WTC11 (cell line): ENCODE data around the gene PIGQ. TPM values are rescaled to one million over a fixed set of nuclear protein-coding genes. Genes with fewer than 3 reads are reported as not detected.
"Not testable (repeated sequence)": the region's sequence is repeated elsewhere in the genome, so short reads cannot be mapped to it uniquely, and the experiment has no call there.

Experiments used
- ATAC-seq: fragments of 200-7000 bp; cut with Tn5 transposase; 2 replicates; pipeline ENCODE4 v1.10.0; 2021; ENCODE audit warnings: mild to moderate bottlenecking, moderate library complexity
- CTCF ChIA-PET: fragments of 300-600 bp; sonication (Branson Sonifier 250); formaldehyde crosslinking; loops from one replicate; lab custom pipeline; 2021; ENCODE audit warnings: antibody characterized with exemption; lab: Charles Lee
- POLR2A ChIA-PET: fragments of 350-600 bp; sonication (Branson Sonifier 250); formaldehyde crosslinking; loops from one replicate; lab custom pipeline; 2021; ENCODE audit warnings: antibody characterized with exemption; lab: Charles Lee
- DNase-seq: peaks from one replicate; pipeline ENCODE4 v3.0.0; 2021; ENCODE audit warnings: low spot score
- H3K27ac Mint-ChIP-seq: 2 replicates; pipeline ENCODE4 v1.8.0; 2021; ENCODE audit warnings: mixed read lengths
- H3K27me3 Mint-ChIP-seq: 2 replicates; pipeline ENCODE4 v1.8.0; 2021; ENCODE audit warnings: low read depth, mild to moderate bottlenecking, moderate library complexity, mixed read lengths
- H3K36me3 Mint-ChIP-seq: 2 replicates; pipeline ENCODE4 v1.8.0; 2021; ENCODE audit warnings: mixed read lengths
- H3K4me1 Mint-ChIP-seq: 2 replicates; pipeline ENCODE4 v1.8.0; 2022; ENCODE audit warnings: mixed read lengths
- H3K4me3 Mint-ChIP-seq: 2 replicates; pipeline ENCODE4 v1.8.0; 2021; ENCODE audit warnings: mild to moderate bottlenecking, moderate library complexity, mixed read lengths
- H3K9me3 Mint-ChIP-seq: 2 replicates; pipeline ENCODE4 v1.8.0; 2021; ENCODE audit warnings: mixed read lengths
- ATF1 ChIP-seq: sonication (generic); formaldehyde crosslinking; IDR thresholded peaks from 2 replicates; pipeline ENCODE4 v1.8.1; 2023; ENCODE audit warnings: mild to moderate bottlenecking, moderate library complexity, missing genetic modification reagents
- ATF2 ChIP-seq: sonication (generic); formaldehyde crosslinking; IDR thresholded peaks from 2 replicates; pipeline ENCODE4 v1.8.1; 2022; ENCODE audit warnings: low read depth, missing genetic modification reagents, borderline replicate concordance
- ATF3 ChIP-seq: sonication (generic); formaldehyde crosslinking; conservative IDR thresholded peaks from 2 replicates; pipeline ENCODE4 v1.8.1; 2022; ENCODE audit warnings: mild to moderate bottlenecking, missing genetic modification reagents
- CREB1 ChIP-seq: sonication (generic); formaldehyde crosslinking; IDR thresholded peaks from 2 replicates; pipeline ENCODE4 v1.8.0; 2023; ENCODE audit warnings: mild to moderate bottlenecking, missing genetic modification reagents
- E2F4 ChIP-seq: sonication (generic); formaldehyde crosslinking; IDR thresholded peaks from 2 replicates; pipeline ENCODE4 v1.8.1; 2022; ENCODE audit warnings: low read depth, mild to moderate bottlenecking, moderate library complexity, missing genetic modification reagents, borderline replicate concordance
- E2F5 ChIP-seq: sonication (generic); formaldehyde crosslinking; IDR thresholded peaks from 2 replicates; pipeline ENCODE4 v1.8.1; 2022; ENCODE audit warnings: mild to moderate bottlenecking, moderate library complexity, missing genetic modification reagents
- ELF4 ChIP-seq: sonication (generic); formaldehyde crosslinking; IDR thresholded peaks from 2 replicates; pipeline ENCODE4 v1.8.1; 2022; ENCODE audit warnings: low read depth, mild to moderate bottlenecking, moderate library complexity, missing genetic modification reagents
- MAX ChIP-seq: sonication (generic); formaldehyde crosslinking; IDR thresholded peaks from 2 replicates; pipeline ENCODE4 v1.8.0; 2022; ENCODE audit warnings: mild to moderate bottlenecking, missing genetic modification reagents
- MLX ChIP-seq: sonication (generic); formaldehyde crosslinking; IDR thresholded peaks from 2 replicates; pipeline ENCODE4 v1.8.1; 2023; ENCODE audit warnings: mild to moderate bottlenecking, missing genetic modification reagents, moderate library complexity
- MXD4 ChIP-seq: fragments of 250-450 bp; sonication (Bioruptor Pico); IDR thresholded peaks from 2 replicates; pipeline ENCODE4 v1.8.0; 2021; ENCODE audit warnings: mild to moderate bottlenecking, moderate library complexity, borderline replicate concordance
- TCF7 ChIP-seq: sonication (generic); formaldehyde crosslinking; IDR thresholded peaks from 2 replicates; pipeline ENCODE4 v1.8.0; 2022; ENCODE audit warnings: mild to moderate bottlenecking, low read depth, missing genetic modification reagents, moderate library complexity
- USF1 ChIP-seq: sonication (generic); formaldehyde crosslinking; IDR thresholded peaks from 2 replicates; pipeline ENCODE4 v1.8.0; 2022; ENCODE audit warnings: mild to moderate bottlenecking, missing genetic modification reagents
- ZBTB21 ChIP-seq: sonication (generic); formaldehyde crosslinking; IDR thresholded peaks from 2 replicates; pipeline ENCODE4 v1.8.1; 2023; ENCODE audit warnings: mild to moderate bottlenecking, missing genetic modification reagents, borderline replicate concordance
- ZMAT4 ChIP-seq: fragments of 250-450 bp; sonication (Bioruptor Pico); IDR thresholded peaks from 2 replicates; pipeline ENCODE4 v1.9.0; 2021; ENCODE audit warnings: mild to moderate bottlenecking
- ZNF121 ChIP-seq: sonication (generic); formaldehyde crosslinking; IDR thresholded peaks from 2 replicates; pipeline ENCODE4 v1.8.0; 2023; ENCODE audit warnings: missing genetic modification reagents
- ZNF281 ChIP-seq: sonication (generic); formaldehyde crosslinking; IDR thresholded peaks from 2 replicates; pipeline ENCODE4 v1.8.0; 2023; ENCODE audit warnings: mild to moderate bottlenecking, missing genetic modification reagents
- ZNF416 ChIP-seq: fragments of 250-450 bp; sonication (Bioruptor Pico); IDR thresholded peaks from 2 replicates; pipeline ENCODE4 v1.9.0; 2021; ENCODE audit warnings: mild to moderate bottlenecking, inconsistent platforms
- ZNF512 ChIP-seq: sonication (generic); formaldehyde crosslinking; IDR thresholded peaks from 2 replicates; pipeline ENCODE4 v1.8.1; 2022; ENCODE audit warnings: missing genetic modification reagents, borderline replicate concordance
- total RNA-seq: library from RNA; stranded (reverse); gene quantifications from 3 replicates; pipeline ENCODE4 v1.2.3, GENCODE V29; 2021

Gene PIGQ
- total RNA-seq, 1 experiment from 2014 or later = 63.7 TPM

- ChIA-PET CTCF (no interaction called here), POLR2A (no interaction called here)
- Mint-ChIP-seq H3K4me3 (no peak overlapping the region), H3K9me3 (no peaks in the 10 kb centered on the region), H3K27me3 (peaks cover 1% of the 10 kb centered on the region; the same call in 1 of the 2 replicates), H3K4me1 (no peaks in the 10 kb centered on the region), H3K27ac (no peak overlapping the region; the same call in 1 of the 2 replicates), H3K36me3 (peaks cover 12% of the 10 kb centered on the region)
- ATAC-seq (no peak), DNase-seq (no peak)
- no peak for TF ChIP-seq MAX (CRISPR knock-in tag)
- no peak for TF ChIP-seq TCF7 (CRISPR knock-in tag)
- TF ChIP-seq E2F5 (CRISPR knock-in tag) = no peak
- TF ChIP-seq ZBTB21 (CRISPR knock-in tag) = no peak
- TF ChIP-seq ELF4 = no peak
- TF ChIP-seq ZNF281 (CRISPR knock-in tag) = no peak
- no peak for TF ChIP-seq E2F4
- no peak for TF ChIP-seq ZNF416 (CRISPR knock-in tag)
- no peak for TF ChIP-seq ATF3
Measured at GRCh38 chr16:596736-597060, 26.9 kb downstream of the PIGQ start.

GRCh38 chr16:597655-598054 lies 27.9 kb downstream of the PIGQ start:
- CTCF ChIA-PET = interaction anchor here (1.3 kb wide), 1 partner anchor 31 kb away, joined by 3 read pairs; the partner anchor contains the start of gene NHLRC4
- peaks cover 12% of the 10 kb centered on the region for H3K36me3 Mint-ChIP-seq
- DNase-seq, H3K27me3 Mint-ChIP-seq, H3K4me1 Mint-ChIP-seq, H3K4me3 Mint-ChIP-seq, POLR2A ChIA-PET, H3K27ac Mint-ChIP-seq, ATAC-seq, H3K9me3 Mint-ChIP-seq: not testable (repeated sequence)

GRCh38 chr16:598823-599739 lies 29.3 kb downstream of the PIGQ start:
- CTCF ChIA-PET = interaction anchor here (0.5 to 2.9 kb wide), 7 partner anchors 9 to 431 kb away, joined by 3 to 21 read pairs (median 4); partner anchors contain the start of genes NHLRC4 and RAB40C
- H3K4me1 Mint-ChIP-seq = no peaks in the 10 kb centered on the region
- H3K27me3 Mint-ChIP-seq = no peaks in the 10 kb centered on the region
- peaks cover 12% of the 10 kb centered on the region for H3K36me3 Mint-ChIP-seq
- no peaks in the 10 kb centered on the region for H3K9me3 Mint-ChIP-seq
- POLR2A ChIA-PET = interaction anchor here (0.7 kb wide), 1 partner anchor 207 kb away, joined by 3 read pairs; no protein-coding TSS in a partner anchor
- H3K27ac Mint-ChIP-seq = no peak overlapping the region
- ATAC-seq (no peak), DNase-seq (no peak)
- H3K4me3 Mint-ChIP-seq = no peak overlapping the region
- no peak for TF ChIP-seq ATF2 (CRISPR knock-in tag)
- no peak for TF ChIP-seq ZMAT4 (CRISPR knock-in tag)
- TF ChIP-seq CREB1 (CRISPR knock-in tag) = no peak
- TF ChIP-seq ATF1 (CRISPR knock-in tag) = no peak
- no peak for TF ChIP-seq MLX (CRISPR knock-in tag)
- TF ChIP-seq MXD4 = no peak
- no peak for TF ChIP-seq ZNF512 (CRISPR knock-in tag)
- no peak for TF ChIP-seq ZNF121 (CRISPR knock-in tag)
- TF ChIP-seq USF1 = no peak
